GM12878 (cell line): ENCODE results near the gene RUSC1. TPM values are rescaled to one million over a fixed set of nuclear protein-coding genes. Genes with fewer than 3 reads are reported as not detected.
A peak's percentile ranks its signal among the peaks of the same experiment; 100 is the strongest.

Experiments
- EGR1 ChIP-seq, 2 experiments: IDR thresholded peaks; 1 replicate in 1 of 2; 2 replicates in 1 of 2; pipeline ENCODE4 v1.6.1; 2011 to 2012; ENCODE audit warnings: low read depth in 2 of 2, low read length in 2 of 2, borderline replicate concordance in 1 of 2, mild to moderate bottlenecking in 1 of 2, moderate library complexity in 1 of 2
- ETV6 ChIP-seq, 2 experiments: fragments of 450-650 bp in 1 of 2; IDR thresholded peaks in 1 of 2; conservative IDR thresholded peaks in 1 of 2; 2 replicates each; pipeline ENCODE4 v1.6.1; 2014; ENCODE audit warnings: antibody characterized with exemption in 1 of 2, borderline replicate concordance in 1 of 2, low read depth in 1 of 2, mild to moderate bottlenecking in 1 of 2, moderate library complexity in 1 of 2
- FOXK2 ChIP-seq: fragments of 450-650 bp; IDR thresholded peaks from 2 replicates; pipeline ENCODE4 v1.6.1; 2017; ENCODE audit warnings: mild to moderate bottlenecking, moderate library complexity
- GABPA ChIP-seq: IDR thresholded peaks from 2 replicates; pipeline ENCODE4 v1.6.1; 2014; ENCODE audit warnings: antibody characterized with exemption, low read depth, mild to moderate bottlenecking, inconsistent platforms
- GATAD2B ChIP-seq: fragments of 450-650 bp; conservative IDR thresholded peaks from 2 replicates; pipeline ENCODE4 v1.6.1; 2017; ENCODE audit warnings: low read depth, mild to moderate bottlenecking, moderate library complexity
- JUNB ChIP-seq: IDR thresholded peaks from 2 replicates; pipeline ENCODE4 v1.6.1; 2016; ENCODE audit warnings: antibody characterized with exemption, mild to moderate bottlenecking
- JUND ChIP-seq: IDR thresholded peaks from 2 replicates; pipeline ENCODE4 v1.6.1; 2012; ENCODE audit warnings: low read depth, mild to moderate bottlenecking, low read length, improper control_type of control experiment, moderate library complexity
- KDM1A ChIP-seq: fragments of 200-600 bp; sonication (generic); IDR thresholded peaks from 2 replicates; pipeline ENCODE4 v1.6.1; 2016; ENCODE audit warnings: borderline replicate concordance
- LARP7 ChIP-seq: fragments of 450-650 bp; IDR thresholded peaks from 2 replicates; pipeline ENCODE4 v1.6.1; 2017; ENCODE audit warnings: mild to moderate bottlenecking
- MEF2A ChIP-seq: IDR thresholded peaks from 2 replicates; pipeline ENCODE4 v1.6.1; 2011; ENCODE audit warnings: low read depth, mild to moderate bottlenecking, low read length, moderate library complexity; ENCODE audit not compliant: insufficient read depth
- SIX5 ChIP-seq: IDR thresholded peaks from 2 replicates; pipeline ENCODE4 v1.6.1; 2011; ENCODE audit warnings: mild to moderate bottlenecking, low read depth, low read length, moderate library complexity; ENCODE audit not compliant: severe bottlenecking
- STAT3 ChIP-seq: IDR thresholded peaks from 2 replicates; pipeline ENCODE4 v1.6.1; 2011; ENCODE audit warnings: low read depth, low read length, improper control_type of control experiment
- polyA plus RNA-seq, 11 experiments: library from polyadenylated mRNA; depleted of rRNA in 4 of 11; unstranded in 6 of 11; stranded (reverse) in 5 of 11; fragments of >200 nt; fragmentation: Nextera tagmentation in 4 of 11; fragmentation: Illumina TruSeq in 1 of 11; extraction: Ambion mirVana in 4 of 11; extraction: Trizol in 1 of 11; gene quantifications; 1 replicate in 1 of 11; 2 replicates in 10 of 11; pipeline versions ENCODE4 v1.2.1 to v1.2.3, GENCODE V29; 2011 to 2016; ENCODE audit warnings: inconsistent platforms in 2 of 11, missing spikeins in 2 of 11, low read depth in 1 of 11
- total RNA-seq, 4 experiments: library from RNA; depleted of rRNA in 3 of 4; stranded (reverse); fragments of >200 nt in 3 of 4; fragmentation: Illumina TruSeq in 1 of 4; extraction: Trizol in 1 of 4; gene quantifications; 2 replicates each; pipeline versions ENCODE4 v1.2.1 to v1.2.3, GENCODE V29; 2013 to 2021
- TF ChIP-seq, protein P1 (sequence below): fragments of 450-650 bp; IDR thresholded peaks from 2 replicates; pipeline ENCODE4 v1.6.1; 2017; ENCODE audit warnings: low read depth, mild to moderate bottlenecking, moderate library complexity
- TF ChIP-seq, protein P2 (sequence below): fragments of 450-650 bp; IDR thresholded peaks from 2 replicates; pipeline ENCODE4 v1.6.1; 2016; ENCODE audit warnings: mild to moderate bottlenecking
- TF ChIP-seq, protein P3 (sequence below): IDR thresholded peaks from 2 replicates; pipeline ENCODE4 v1.6.1; 2011; ENCODE audit warnings: low read depth, mild to moderate bottlenecking, low read length, moderate library complexity, borderline replicate concordance; ENCODE audit errors: extremely low read depth
- TF ChIP-seq, protein P4 (sequence below): IDR thresholded peaks from 2 replicates; pipeline ENCODE4 v1.6.1; 2011; ENCODE audit warnings: borderline replicate concordance, low read depth, mild to moderate bottlenecking, moderate library complexity, low read length; ENCODE audit not compliant: insufficient read depth, poor library complexity, severe bottlenecking
- TF ChIP-seq, protein P5 (sequence below): fragments of 450-650 bp; formaldehyde crosslinking; IDR thresholded peaks from 2 replicates; pipeline ENCODE4 v1.5.0; 2022; ENCODE audit warnings: mild to moderate bottlenecking, missing genetic modification characterization
- TF ChIP-seq, protein P6 (sequence below): fragments of 450-650 bp; conservative IDR thresholded peaks from 2 replicates; pipeline ENCODE4 v1.6.1; 2017; ENCODE audit warnings: mild to moderate bottlenecking, moderate library complexity

The RUSC1 gene
- total and polyA plus RNA-seq, 10 of the 15 experiments (the other 5 are each of a cell fraction or from before 2014, with no cell fraction given), result 1.1 to 23.7 (median 12.3) TPM

DNA sequence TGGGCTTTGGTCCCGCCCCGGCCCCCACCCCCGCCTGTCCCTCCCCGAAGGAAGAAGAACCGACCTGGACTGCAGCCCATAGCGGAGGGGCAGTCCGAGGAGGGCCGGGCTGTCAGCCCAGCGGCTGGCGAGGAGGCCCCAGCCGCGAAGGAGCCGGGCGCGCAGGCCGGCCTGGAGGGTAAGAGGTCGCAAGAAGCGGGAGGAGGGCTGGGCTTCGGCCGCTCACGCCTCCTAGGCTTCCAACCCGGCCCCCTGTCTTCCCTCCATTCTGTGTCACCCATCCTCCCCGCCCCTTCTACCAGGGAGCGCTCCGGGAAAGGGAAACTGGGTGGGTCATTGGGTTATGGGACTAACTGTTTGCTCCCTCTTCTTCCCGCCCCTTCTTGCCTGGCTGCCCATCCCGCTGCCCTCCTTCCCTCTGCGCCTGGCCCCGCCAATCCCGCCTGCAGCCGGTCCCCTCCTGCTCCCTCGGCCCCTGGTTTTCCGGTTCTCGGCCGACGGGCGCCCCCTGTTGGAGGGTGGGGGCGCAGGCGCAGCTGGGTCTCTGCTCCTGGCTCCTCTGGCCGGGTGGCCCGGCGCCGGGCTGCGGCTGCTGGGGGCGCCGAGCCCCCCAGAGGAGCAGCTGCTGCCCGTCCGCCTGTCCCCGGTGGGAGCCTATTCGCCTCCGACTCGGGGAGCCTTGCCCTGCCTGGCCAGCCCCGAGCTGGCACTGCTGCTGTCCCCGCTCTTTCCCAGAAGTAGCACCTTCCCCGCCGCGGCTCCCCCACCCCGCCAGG is 2.4 kb downstream of the RUSC1 start (continued):
- TF ChIP-seq SIX5 (no peak), STAT3 (no peak), JUNB (no peak), KDM1A (no peak), GABPA (no peak), JUND (no peak), FOXK2 (no peak), ETV6 (conservative IDR thresholded peaks at IDR 0.05 in 1 of 2, IDR thresholded peaks at IDR 0.05 in 1 of 2; ENCODE audit: borderline replicate concordance in 1 of 2, low read depth in 1 of 2) (no peak), MEF2A (no peak), GATAD2B (peak; percentile 59), LARP7 (peak; percentile 84), EGR1 (IDR thresholded peaks at IDR 0.05; ENCODE audit: borderline replicate concordance in 1 of 2, low read depth in 2 of 2, low read length in 2 of 2) (no peak)
- TF ChIP-seq, protein P1, sequence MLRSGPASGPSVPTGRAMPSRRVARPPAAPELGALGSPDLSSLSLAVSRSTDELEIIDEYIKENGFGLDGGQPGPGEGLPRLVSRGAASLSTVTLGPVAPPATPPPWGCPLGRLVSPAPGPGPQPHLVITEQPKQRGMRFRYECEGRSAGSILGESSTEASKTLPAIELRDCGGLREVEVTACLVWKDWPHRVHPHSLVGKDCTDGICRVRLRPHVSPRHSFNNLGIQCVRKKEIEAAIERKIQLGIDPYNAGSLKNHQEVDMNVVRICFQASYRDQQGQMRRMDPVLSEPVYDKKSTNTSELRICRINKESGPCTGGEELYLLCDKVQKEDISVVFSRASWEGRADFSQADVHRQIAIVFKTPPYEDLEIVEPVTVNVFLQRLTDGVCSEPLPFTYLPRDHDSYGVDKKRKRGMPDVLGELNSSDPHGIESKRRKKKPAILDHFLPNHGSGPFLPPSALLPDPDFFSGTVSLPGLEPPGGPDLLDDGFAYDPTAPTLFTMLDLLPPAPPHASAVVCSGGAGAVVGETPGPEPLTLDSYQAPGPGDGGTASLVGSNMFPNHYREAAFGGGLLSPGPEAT, result peak; percentile 28; the same call in 1 of the 2 replicates
- TF ChIP-seq, protein P2, sequence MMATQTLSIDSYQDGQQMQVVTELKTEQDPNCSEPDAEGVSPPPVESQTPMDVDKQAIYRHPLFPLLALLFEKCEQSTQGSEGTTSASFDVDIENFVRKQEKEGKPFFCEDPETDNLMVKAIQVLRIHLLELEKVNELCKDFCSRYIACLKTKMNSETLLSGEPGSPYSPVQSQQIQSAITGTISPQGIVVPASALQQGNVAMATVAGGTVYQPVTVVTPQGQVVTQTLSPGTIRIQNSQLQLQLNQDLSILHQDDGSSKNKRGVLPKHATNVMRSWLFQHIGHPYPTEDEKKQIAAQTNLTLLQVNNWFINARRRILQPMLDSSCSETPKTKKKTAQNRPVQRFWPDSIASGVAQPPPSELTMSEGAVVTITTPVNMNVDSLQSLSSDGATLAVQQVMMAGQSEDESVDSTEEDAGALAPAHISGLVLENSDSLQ, result peak; percentile 30
- TF ChIP-seq, protein P3, sequence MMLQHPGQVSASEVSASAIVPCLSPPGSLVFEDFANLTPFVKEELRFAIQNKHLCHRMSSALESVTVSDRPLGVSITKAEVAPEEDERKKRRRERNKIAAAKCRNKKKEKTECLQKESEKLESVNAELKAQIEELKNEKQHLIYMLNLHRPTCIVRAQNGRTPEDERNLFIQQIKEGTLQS, result no peak
- TF ChIP-seq, protein P4, sequence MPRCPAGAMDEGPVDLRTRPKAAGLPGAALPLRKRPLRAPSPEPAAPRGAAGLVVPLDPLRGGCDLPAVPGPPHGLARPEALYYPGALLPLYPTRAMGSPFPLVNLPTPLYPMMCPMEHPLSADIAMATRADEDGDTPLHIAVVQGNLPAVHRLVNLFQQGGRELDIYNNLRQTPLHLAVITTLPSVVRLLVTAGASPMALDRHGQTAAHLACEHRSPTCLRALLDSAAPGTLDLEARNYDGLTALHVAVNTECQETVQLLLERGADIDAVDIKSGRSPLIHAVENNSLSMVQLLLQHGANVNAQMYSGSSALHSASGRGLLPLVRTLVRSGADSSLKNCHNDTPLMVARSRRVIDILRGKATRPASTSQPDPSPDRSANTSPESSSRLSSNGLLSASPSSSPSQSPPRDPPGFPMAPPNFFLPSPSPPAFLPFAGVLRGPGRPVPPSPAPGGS, result no peak
- TF ChIP-seq, protein P5, sequence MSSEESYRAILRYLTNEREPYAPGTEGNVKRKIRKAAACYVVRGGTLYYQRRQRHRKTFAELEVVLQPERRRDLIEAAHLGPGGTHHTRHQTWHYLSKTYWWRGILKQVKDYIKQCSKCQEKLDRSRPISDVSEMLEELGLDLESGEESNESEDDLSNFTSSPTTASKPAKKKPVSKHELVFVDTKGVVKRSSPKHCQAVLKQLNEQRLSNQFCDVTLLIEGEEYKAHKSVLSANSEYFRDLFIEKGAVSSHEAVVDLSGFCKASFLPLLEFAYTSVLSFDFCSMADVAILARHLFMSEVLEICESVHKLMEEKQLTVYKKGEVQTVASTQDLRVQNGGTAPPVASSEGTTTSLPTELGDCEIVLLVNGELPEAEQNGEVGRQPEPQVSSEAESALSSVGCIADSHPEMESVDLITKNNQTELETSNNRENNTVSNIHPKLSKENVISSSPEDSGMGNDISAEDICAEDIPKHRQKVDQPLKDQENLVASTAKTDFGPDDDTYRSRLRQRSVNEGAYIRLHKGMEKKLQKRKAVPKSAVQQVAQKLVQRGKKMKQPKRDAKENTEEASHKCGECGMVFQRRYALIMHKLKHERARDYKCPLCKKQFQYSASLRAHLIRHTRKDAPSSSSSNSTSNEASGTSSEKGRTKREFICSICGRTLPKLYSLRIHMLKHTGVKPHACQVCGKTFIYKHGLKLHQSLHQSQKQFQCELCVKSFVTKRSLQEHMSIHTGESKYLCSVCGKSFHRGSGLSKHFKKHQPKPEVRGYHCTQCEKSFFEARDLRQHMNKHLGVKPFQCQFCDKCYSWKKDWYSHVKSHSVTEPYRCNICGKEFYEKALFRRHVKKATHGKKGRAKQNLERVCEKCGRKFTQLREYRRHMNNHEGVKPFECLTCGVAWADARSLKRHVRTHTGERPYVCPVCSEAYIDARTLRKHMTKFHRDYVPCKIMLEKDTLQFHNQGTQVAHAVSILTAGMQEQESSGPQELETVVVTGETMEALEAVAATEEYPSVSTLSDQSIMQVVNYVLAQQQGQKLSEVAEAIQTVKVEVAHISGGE (CRISPR knock-in tag), result no peak
- TF ChIP-seq, protein P6, sequence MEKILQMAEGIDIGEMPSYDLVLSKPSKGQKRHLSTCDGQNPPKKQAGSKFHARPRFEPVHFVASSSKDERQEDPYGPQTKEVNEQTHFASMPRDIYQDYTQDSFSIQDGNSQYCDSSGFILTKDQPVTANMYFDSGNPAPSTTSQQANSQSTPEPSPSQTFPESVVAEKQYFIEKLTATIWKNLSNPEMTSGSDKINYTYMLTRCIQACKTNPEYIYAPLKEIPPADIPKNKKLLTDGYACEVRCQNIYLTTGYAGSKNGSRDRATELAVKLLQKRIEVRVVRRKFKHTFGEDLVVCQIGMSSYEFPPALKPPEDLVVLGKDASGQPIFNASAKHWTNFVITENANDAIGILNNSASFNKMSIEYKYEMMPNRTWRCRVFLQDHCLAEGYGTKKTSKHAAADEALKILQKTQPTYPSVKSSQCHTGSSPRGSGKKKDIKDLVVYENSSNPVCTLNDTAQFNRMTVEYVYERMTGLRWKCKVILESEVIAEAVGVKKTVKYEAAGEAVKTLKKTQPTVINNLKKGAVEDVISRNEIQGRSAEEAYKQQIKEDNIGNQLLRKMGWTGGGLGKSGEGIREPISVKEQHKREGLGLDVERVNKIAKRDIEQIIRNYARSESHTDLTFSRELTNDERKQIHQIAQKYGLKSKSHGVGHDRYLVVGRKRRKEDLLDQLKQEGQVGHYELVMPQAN, result peak; percentile 72; the same call in 1 of the 2 replicates
